HUDEP-2 (cell line): ENCODE results near the gene ABHD1.
"Not testable (repeated sequence)": the region's sequence is repeated elsewhere in the genome, so short reads cannot be mapped to it uniquely, and the experiment has no call there.

Experiments used
- DNase-seq, 76 experiments: peaks; one replicate each; lab custom pipeline; 2025; ENCODE audit not compliant: unreplicated experiment in 76 of 76; lab: John Stamatoyannopoulos, UW

ABHD1 gene

GRCh38 chr2:27108221-27108620, 15.4 kb upstream of the ABHD1 start:
- DNase-seq = no peak

DNA sequence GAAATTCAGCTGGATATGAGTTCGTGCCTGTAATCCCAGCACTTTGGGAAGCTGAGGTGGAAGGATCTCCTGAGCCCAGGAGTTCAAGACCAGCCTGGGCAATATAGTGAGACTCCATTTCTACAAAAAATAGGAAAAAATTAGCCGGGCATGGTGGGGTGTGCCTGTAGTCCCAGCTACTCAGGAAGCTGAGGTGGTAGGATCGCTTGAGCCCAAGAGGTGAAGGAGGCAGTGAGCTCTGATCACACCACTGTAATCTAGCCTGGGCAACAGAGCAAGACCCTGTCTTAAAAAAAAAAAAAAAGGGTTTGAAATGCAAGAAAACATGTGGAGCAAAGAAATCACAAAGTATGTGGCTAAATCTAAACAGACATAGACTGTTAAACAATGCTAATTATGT, 14.5 kb upstream of the ABHD1 start:
- no peak for DNase-seq

- not testable (repeated sequence) for DNase-seq
Measured at GRCh38 chr2:27110603-27111352, 12.8 kb upstream of the ABHD1 start.

GRCh38 chr2:27111392-27112078, 12.1 kb upstream of the ABHD1 start:
- not testable (repeated sequence) for DNase-seq

- DNase-seq = no peak
Measured at GRCh38 chr2:27115519-27115918, 8.1 kb upstream of the ABHD1 start.

- DNase-seq = peak in 2 of 76 experiments; percentile 8 to 31
Measured at GRCh38 chr2:27117995-27118524, 5.6 kb upstream of the ABHD1 start.

DNA sequence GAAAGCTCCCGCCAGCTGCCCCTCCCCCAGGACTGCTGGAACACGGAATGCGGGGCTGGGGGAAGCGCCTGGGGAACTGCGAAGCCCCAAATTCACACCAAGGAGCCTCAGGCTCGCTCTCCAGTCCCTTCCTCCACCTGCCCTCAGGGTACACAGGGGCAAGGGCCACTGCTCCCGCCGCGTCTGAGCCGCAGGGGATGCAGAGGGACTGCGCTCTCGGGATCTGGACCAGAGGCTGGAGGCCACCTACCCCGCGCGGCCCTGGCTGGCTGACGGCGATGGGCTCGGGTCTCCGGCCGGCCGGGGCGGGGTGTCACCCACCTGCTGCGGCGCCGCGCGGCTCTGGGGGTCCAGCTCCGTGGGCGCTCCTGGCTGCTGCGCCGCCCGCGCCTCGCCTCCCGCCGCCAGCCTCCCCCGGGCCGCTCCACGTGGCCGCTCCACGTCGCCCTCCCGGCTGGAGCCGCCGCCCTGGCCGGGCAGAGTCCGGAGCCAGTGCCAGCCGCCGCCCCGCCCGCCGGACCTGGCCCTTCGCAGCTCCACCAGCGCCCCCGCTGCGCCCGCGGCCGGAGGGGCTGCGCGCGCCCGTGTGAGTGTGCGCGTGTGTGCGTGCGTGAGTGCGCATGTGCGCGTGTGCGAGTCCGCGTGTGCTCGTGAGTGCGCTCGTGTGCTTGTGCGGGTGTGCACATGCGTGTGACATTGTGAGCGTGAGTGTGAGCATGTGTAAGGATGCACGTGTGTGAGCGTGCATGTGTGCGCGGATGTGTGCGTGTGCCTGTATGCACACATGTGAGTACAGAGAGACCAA, 4.9 kb upstream of the ABHD1 start, which contains the start of gene CGREF1:
CGREF1 (minus strand) TSS at position 604 of the 805 bp plus-strand sequence. CDS start 14,762 bp downstream, outside the sequence.
- peak in 23 of 76 experiments; percentile 8 to 40 (median 20) for DNase-seq

GRCh38 chr2:27119330-27119670, 4.3 kb upstream of the ABHD1 start:
- not testable (repeated sequence) for DNase-seq

- DNase-seq = no peak
Measured at GRCh38 chr2:27121906-27122305, 1.7 kb upstream of the ABHD1 start.

DNA sequence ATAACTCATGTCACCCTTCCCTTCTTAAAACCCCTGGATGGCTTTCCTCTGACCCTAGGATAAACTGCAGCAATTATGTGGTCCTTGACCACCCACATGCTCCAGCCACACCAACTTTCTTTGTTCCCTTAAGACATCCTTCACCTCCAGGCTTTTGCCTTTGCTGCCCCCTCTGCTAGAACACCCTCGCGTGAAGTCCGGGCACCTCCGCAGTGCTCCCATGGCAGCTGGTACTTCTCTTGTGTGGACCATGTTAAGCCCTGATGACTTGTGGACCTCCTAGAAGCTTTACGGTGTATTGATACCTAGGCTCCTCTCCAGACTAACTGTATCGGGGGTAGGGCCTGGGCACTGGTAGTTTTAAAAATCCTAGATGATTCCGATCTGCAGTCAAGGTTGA, 824 bp upstream of the ABHD1 start:
- DNase-seq = no peak

DNA sequence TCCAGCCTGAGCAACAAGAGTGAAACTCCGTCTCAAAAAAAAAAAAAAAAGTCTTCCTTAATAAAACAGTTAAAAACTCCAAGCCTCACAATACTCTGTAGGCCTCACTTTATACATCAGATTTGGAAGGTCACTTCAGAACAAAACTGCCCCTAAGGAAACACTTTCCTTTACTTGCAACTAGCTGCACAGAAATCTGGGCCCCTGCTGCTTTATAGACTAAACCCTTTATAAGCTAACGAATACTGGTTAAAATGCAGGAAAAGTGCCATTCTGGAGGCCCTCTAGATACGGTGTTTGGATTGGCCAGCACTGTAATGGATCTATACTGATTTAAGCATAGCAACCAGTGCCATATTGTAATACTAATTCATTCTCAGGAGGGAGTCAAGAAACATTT, 1.5 kb downstream of the ABHD1 start:
- no peak for DNase-seq

DNA sequence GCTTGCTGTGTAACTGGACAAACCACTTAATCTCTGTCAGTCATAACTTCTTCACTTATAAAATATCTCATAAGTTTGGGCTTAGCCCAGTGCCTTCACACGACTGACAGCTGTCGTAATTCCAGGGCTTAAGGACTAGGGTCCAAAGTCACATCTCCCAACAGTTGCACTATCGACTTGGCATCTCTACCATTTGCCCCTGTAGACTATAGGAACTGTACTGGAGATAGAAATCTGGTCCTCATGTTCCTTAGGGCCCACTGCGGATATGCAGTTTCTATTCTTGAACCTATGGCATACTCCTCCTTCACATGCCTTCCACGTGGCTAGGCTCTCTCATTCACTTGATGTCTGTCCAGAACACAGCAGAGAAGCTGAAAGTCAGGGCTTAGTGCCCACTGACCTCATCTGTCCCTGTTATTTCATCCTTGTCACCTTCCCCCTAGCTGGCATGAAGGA, 2.7 kb downstream of the ABHD1 start:
- DNase-seq = no peak

GRCh38 chr2:27127883-27128667, 4.5 kb downstream of the ABHD1 start:
- no peak for DNase-seq

DNA sequence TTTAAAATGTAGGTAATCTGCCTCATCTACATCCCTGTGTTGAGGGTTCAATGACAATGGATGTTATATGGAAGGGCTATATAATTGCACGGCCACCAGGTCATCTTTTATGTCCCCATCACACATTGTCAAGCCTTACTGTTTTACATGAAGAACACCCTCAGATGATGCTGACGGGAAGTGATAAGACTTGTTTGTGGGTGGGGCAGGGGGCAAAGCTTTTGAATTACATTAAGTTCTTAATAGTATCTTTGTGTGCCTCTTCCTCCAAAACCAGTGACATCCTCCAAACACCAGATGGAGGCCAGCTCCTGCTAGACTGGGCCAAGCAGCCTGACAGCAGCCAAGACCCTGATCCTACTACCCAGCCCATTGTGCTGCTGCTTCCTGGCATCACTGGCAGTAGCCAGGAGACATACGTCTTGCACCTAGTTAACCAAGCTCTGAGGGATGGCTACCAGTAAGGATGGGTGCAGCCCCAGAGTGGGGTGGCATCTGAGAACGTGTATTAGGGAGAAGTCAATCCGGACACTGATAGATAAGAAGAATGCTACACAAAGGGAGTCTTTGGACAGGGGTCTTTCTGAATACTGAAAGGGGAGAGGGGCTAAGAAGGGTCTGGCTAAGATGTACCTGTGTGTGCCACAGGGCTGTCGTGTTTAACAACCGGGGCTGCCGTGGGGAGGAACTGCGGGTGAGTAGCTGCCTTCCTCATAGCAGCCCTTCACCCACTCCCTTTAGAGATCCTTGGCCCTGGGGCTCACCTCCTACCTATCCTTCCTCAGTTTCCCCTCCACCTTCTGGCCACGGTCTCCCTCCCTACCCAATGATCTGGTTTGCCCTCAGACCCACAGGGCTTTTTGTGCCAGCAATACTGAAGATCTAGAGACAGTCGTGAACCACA, 5.3 kb downstream of the ABHD1 start:
- DNase-seq = peak in 1 of 76 experiments; percentile 9

- DNase-seq = no peak
Measured at GRCh38 chr2:27130396-27130795, 6.8 kb downstream of the ABHD1 start.

DNA sequence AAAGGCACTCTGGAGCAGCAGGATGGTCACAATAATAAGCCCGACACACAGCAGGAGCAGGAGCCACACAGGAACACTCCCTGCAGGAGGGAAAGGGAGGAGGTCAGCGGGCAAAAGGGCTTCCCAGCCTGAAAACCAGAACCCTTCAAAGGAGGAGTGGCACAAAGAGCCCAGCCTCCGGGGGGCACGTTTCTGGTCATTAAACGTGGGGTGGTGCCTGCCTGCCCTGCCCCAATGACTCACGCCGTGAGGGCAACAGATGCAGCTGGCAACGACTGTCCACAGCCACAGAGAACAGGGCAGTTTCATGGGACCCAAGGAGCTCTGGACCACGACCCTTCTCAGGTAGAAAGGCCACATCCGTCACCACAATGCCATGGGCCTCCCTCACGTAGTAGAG, 7.8 kb downstream of the ABHD1 start:
- no peak for DNase-seq

- peak in 15 of 76 experiments; percentile 4 to 26 (median 9) for DNase-seq
Measured at GRCh38 chr2:27133195-27133875, 9.7 kb downstream of the ABHD1 start.
